HCT116 (cell line): ENCODE results near the gene SERPINB8. TPM values are rescaled to one million over a fixed set of nuclear protein-coding genes. Genes with fewer than 3 reads are reported as not detected.

Experiments
- ATAC-seq: fragments of 200-7000 bp; cut with Tn5 transposase; 2 replicates; pipeline ENCODE4 v1.9.1; 2020; ENCODE audit warnings: mild to moderate bottlenecking, moderate library complexity
- BruUV-seq: library from RNA; stranded (reverse); fragments of 400-500 nt; replicated peaks from 2 replicates; lab custom pipeline; 2021; lab: Mats Ljungman, UMichigan
- CTCF ChIA-PET: fragments of 300-600 bp; sonication (Branson Sonifier 250); formaldehyde crosslinking; loops from one replicate; lab custom pipeline; 2021; ENCODE audit warnings: antibody characterized with exemption; lab: Charles Lee
- POLR2A ChIA-PET: fragments of 300-600, 350-600 bp; sonication (Branson Sonifier 250); formaldehyde crosslinking; loops from one replicate; lab custom pipeline; 2021; ENCODE audit warnings: antibody characterized with exemption; lab: Charles Lee
- RAD21 ChIA-PET, 2 experiments: fragments of 300-600 bp; sonication (Branson Sonifier 250); formaldehyde crosslinking; loops; one replicate each; lab custom pipeline; 2023; ENCODE audit warnings: low total read pairs in 2 of 2; ENCODE audit not compliant: uncharacterized antibody in 2 of 2, unreplicated experiment in 2 of 2, low non-redundant PET in 1 of 2; lab: Charles Lee
- DNase-seq: peaks from one replicate; pipeline ENCODE4 v3.0.0-alpha.2; 2010; ENCODE audit warnings: low read depth, low spot score
- H2AFZ ChIP-seq: fragments of 200-600 bp; shearing (Covaris generic), sonication (generic); 2 replicates; pipeline ENCODE4 v1.6.1; 2017; ENCODE audit warnings: low read depth, mixed run types, mixed read lengths, antibody characterized with exemption, low read length; ENCODE audit not compliant: poor library complexity, severe bottlenecking
- H3K27ac ChIP-seq: 2 replicates; pipeline ENCODE4 v1.5.1; 2012; ENCODE audit warnings: low read depth, low read length
- H3K27me3 ChIP-seq: fragments of 200-600 bp; sonication (generic); 2 replicates; pipeline ENCODE4 v1.6.1; 2016; ENCODE audit warnings: mixed run types, low read length, mixed read lengths; ENCODE audit not compliant: insufficient read depth
- H3K36me3 ChIP-seq, 2 experiments: fragments of 200-500 bp in 1 of 2; fragments of 200-600 bp in 1 of 2; sonication (Bioruptor generic) in 1 of 2; sonication (generic) in 1 of 2; 2 replicates each; pipeline versions ENCODE4 v1.5.1 to v1.6.1; 2014 to 2016; ENCODE audit warnings: low read length in 2 of 2, inconsistent platforms in 1 of 2, mixed read lengths in 1 of 2, mixed run types in 1 of 2; ENCODE audit not compliant: insufficient read depth in 2 of 2, control insufficient read depth in 1 of 2
- H3K4me1 ChIP-seq, 2 experiments: fragments of 200-600 bp in 1 of 2; sonication (generic) in 1 of 2; 2 replicates each; pipeline versions ENCODE4 v1.5.1 to v1.6.1; 2012 to 2017; ENCODE audit warnings: low read length in 2 of 2, inconsistent platforms in 1 of 2, mild to moderate bottlenecking in 1 of 2, mixed read lengths in 1 of 2, mixed run types in 1 of 2, moderate library complexity in 1 of 2; ENCODE audit not compliant: insufficient read depth in 2 of 2, control insufficient read depth in 1 of 2
- H3K4me2 ChIP-seq: fragments of 200-600 bp; sonication (generic); 2 replicates; pipeline ENCODE4 v1.6.1; 2017; ENCODE audit warnings: mixed run types, low read length, mixed read lengths
- H3K4me3 ChIP-seq, 2 experiments: fragments of 200-600 bp in 1 of 2; sonication (generic) in 1 of 2; replicated peaks in 1 of 2; 2 replicates each; pipeline ENCODE4 v1.5.1; 2011 to 2016; ENCODE audit warnings: low read length in 2 of 2, control low read depth in 1 of 2, low read depth in 1 of 2, mild to moderate bottlenecking in 1 of 2, mixed read lengths in 1 of 2, mixed run types in 1 of 2
- H3K79me2 ChIP-seq: fragments of 200-600 bp; sonication (generic); 2 replicates; pipeline ENCODE4 v1.6.1; 2017; ENCODE audit warnings: mild to moderate bottlenecking, mixed run types, low read length, moderate library complexity, mixed read lengths; ENCODE audit not compliant: insufficient read depth
- H3K9ac ChIP-seq: fragments of 200-600 bp; sonication (generic); 2 replicates; pipeline ENCODE4 v1.6.1; 2016; ENCODE audit warnings: low read length, mixed read lengths
- H3K9me2 ChIP-seq: fragments of 200-600 bp; sonication (generic), shearing (Covaris generic); 2 replicates; pipeline ENCODE4 v1.6.1; 2017; ENCODE audit warnings: mixed run types, mild to moderate bottlenecking, moderate library complexity; ENCODE audit not compliant: insufficient read depth
- H3K9me3 ChIP-seq, 2 experiments: fragments of 200-500 bp in 1 of 2; fragments of 200-600 bp in 1 of 2; sonication (Bioruptor generic) in 1 of 2; sonication (generic) in 1 of 2; 2 replicates each; pipeline ENCODE4 v1.6.1; 2014 to 2017; ENCODE audit warnings: low read length in 2 of 2, mixed read lengths in 2 of 2, inconsistent platforms in 1 of 2, low read depth in 1 of 2, mild to moderate bottlenecking in 1 of 2, mixed run types in 1 of 2, moderate library complexity in 1 of 2; ENCODE audit not compliant: control insufficient read depth in 1 of 2, insufficient read depth in 1 of 2
- H4K20me1 ChIP-seq: fragments of 200-600 bp; sonication (generic), shearing (Covaris generic); 2 replicates; pipeline ENCODE4 v1.6.1; 2017; ENCODE audit warnings: mixed run types, mild to moderate bottlenecking, moderate library complexity; ENCODE audit not compliant: insufficient read depth
- CEBPB ChIP-seq: IDR thresholded peaks from 2 replicates; pipeline ENCODE4 v1.6.1; 2012; ENCODE audit warnings: low read depth
- CTCF ChIP-seq, 3 experiments: fragments of 200-600 bp in 1 of 3; sonication (generic) in 1 of 3; IDR thresholded peaks in 2 of 3; conservative IDR thresholded peaks in 1 of 3; 2 replicates each; pipeline ENCODE4 v1.5.1; 2012 to 2017; ENCODE audit warnings: low read depth in 2 of 3, low read length in 2 of 3, antibody characterized with exemption in 1 of 3, borderline replicate concordance in 1 of 3, control low read depth in 1 of 3, mild to moderate bottlenecking in 1 of 3, mixed read lengths in 1 of 3, mixed run types in 1 of 3, moderate library complexity in 1 of 3; ENCODE audit not compliant: insufficient read depth in 1 of 3
- EGR1 ChIP-seq: IDR thresholded peaks from 2 replicates; pipeline ENCODE4 v1.6.1; 2012; ENCODE audit warnings: low read depth
- ELF1 ChIP-seq: IDR thresholded peaks from 2 replicates; pipeline ENCODE4 v1.6.1; 2012; ENCODE audit warnings: low read depth, borderline replicate concordance
- EZH2 ChIP-seq: fragments of 200-600 bp; sonication (generic); IDR thresholded peaks from 2 replicates; pipeline ENCODE4 v1.6.1; 2017; ENCODE audit warnings: antibody characterized with exemption, mixed run types
- EZH2phosphoT487 ChIP-seq: fragments of 200-600 bp; IDR thresholded peaks from 2 replicates; pipeline ENCODE4 v1.6.1; 2018; ENCODE audit warnings: antibody characterized with exemption, borderline replicate concordance
- FOSL1 ChIP-seq: IDR thresholded peaks from 2 replicates; pipeline ENCODE4 v1.6.1; 2012; ENCODE audit warnings: low read depth
- JUND ChIP-seq: IDR thresholded peaks from 2 replicates; pipeline ENCODE4 v1.6.1; 2012
- MAX ChIP-seq: IDR thresholded peaks from 2 replicates; pipeline ENCODE4 v1.6.1; 2012
- POLR2AphosphoS5 ChIP-seq: IDR thresholded peaks from 2 replicates; pipeline ENCODE4 v1.6.1; 2011; ENCODE audit warnings: mild to moderate bottlenecking, low read depth, low read length, moderate library complexity
- RAD21 ChIP-seq: IDR thresholded peaks from 2 replicates; pipeline ENCODE4 v1.6.1; 2012; ENCODE audit warnings: low read depth, mild to moderate bottlenecking
- REST ChIP-seq: IDR thresholded peaks from 2 replicates; pipeline ENCODE4 v1.6.1; 2012; ENCODE audit warnings: low read depth
- SP1 ChIP-seq: IDR thresholded peaks from 2 replicates; pipeline ENCODE4 v1.6.1; 2012; ENCODE audit warnings: low read depth
- YY1 ChIP-seq: IDR thresholded peaks from 2 replicates; pipeline ENCODE4 v1.6.1; 2011; ENCODE audit warnings: low read length, low read depth, moderate library complexity, mild to moderate bottlenecking; ENCODE audit not compliant: insufficient replicate concordance; ENCODE audit errors: extremely low read depth
- ZBTB33 ChIP-seq: IDR thresholded peaks from 2 replicates; pipeline ENCODE4 v1.6.1; 2011; ENCODE audit warnings: mild to moderate bottlenecking, low read length, moderate library complexity; ENCODE audit not compliant: insufficient replicate concordance; ENCODE audit errors: extremely low read depth
- ZNF274 ChIP-seq: fragments of 200-500 bp; sonication (Bioruptor generic); IDR thresholded peaks from 2 replicates; pipeline ENCODE4 v1.6.1; 2014; ENCODE audit warnings: mild to moderate bottlenecking, low read depth, low read length, inconsistent platforms
- intact Hi-C: fragments of 100-400 bp; cut with micrococcal nuclease; formaldehyde crosslinking; loops from 2 replicates; pipeline ENCODE4 v1.10.0; 2022
- total RNA-seq: library from RNA; stranded (reverse); gene quantifications from one replicate; pipeline ENCODE4 v1.2.1, GENCODE V29; 2021; ENCODE audit not compliant: unreplicated experiment

SERPINB8 gene
- total RNA-seq, 1 experiment from 2014 or later = 5.9 TPM

GRCh38 chr18:63962137-63962536, 7.7 kb upstream of the SERPINB8 start:
- TF ChIP-seq ZNF274 (no peak), CTCF (IDR thresholded peaks at IDR 0.05 in 2 of 3, conservative IDR thresholded peaks at IDR 0.05 in 1 of 3; ENCODE audit: borderline replicate concordance in 1 of 3, insufficient read depth in 1 of 3, low read depth in 2 of 3, low read length in 2 of 3) (no peak), POLR2AphosphoS5 (no peak), JUND (no peak), RAD21 (no peak), ZBTB33 (no peak), FOSL1 (no peak), REST (no peak), YY1 (no peak), MAX (no peak), SP1 (no peak), EZH2 (no peak), CEBPB (no peak), ELF1 (no peak), EGR1 (no peak), EZH2phosphoT487 (no peak)
- RAD21 ChIA-PET = no interaction called here

More at GRCh38 chr18:63962137-63962536, 7.7 kb upstream of the SERPINB8 start:
- Histone ChIP-seq H4K20me1 (no peaks in the 10 kb centered on the region), H3K36me3 (no peaks in the 10 kb centered on the region), H3K4me1 (no peaks in the 10 kb centered on the region), H3K9me3 (no peaks in the 10 kb centered on the region), H3K9ac (no peak overlapping the region), H2AFZ (no peak overlapping the region), H3K4me3 (no peak overlapping the region), H3K9me2 (no peaks in the 10 kb centered on the region), H3K79me2 (no peaks in the 10 kb centered on the region), H3K27me3 (no peaks in the 10 kb centered on the region), H3K4me2 (no peak overlapping the region), H3K27ac (no peak overlapping the region)
- ATAC-seq (no peak), DNase-seq (no peak)
- ChIA-PET POLR2A (no interaction called here), CTCF (no interaction called here)
- intact Hi-C loops = no loop called here
- no TSS peak for BruUV-seq
